Lower leg skin (tissue), 4 donors: ENCODE measurements around the gene C10orf53. TPM values are rescaled to one million over a fixed set of nuclear protein-coding genes. Genes with fewer than 3 reads are reported as not detected.

Experiments used
- DNase-seq, 2 donors: peaks; one replicate each; pipeline ENCODE4 v3.0.0-alpha.2; 2019; ENCODE audit warnings: low spot score in 2 of 2
- H3K4me3 ChIP-seq: fragments of 200-600 bp; sonication (generic); 2 replicates; pipeline ENCODE4 v1.5.1; 2017; ENCODE audit warnings: mild to moderate bottlenecking, low read depth; ENCODE audit not compliant: poor library complexity, severe bottlenecking
- POLR2A ChIP-seq, 2 donors: fragments of 450-650 bp; IDR thresholded peaks; one replicate each; pipeline ENCODE4 v1.6.1; 2016 to 2017; ENCODE audit warnings: antibody characterized with exemption in 2 of 2, mild to moderate bottlenecking in 1 of 2, moderate library complexity in 1 of 2
- WGBS, 2 donors: methylation state at CpG; one replicate each; pipeline ENCODE4 v1.1.5; 2018; 5-methylcytosine and 5-hydroxymethylcytosine counted together
- intact Hi-C: fragments of 100-400 bp; cut with DNase I; formaldehyde crosslinking; loops from one replicate; pipeline ENCODE4 v1.15.0; 2023; ENCODE audit warnings: low total_unique reads
- total RNA-seq, 4 donors: library from RNA; depleted of rRNA; stranded (reverse); fragments of >200 nt; gene quantifications; one replicate each; pipeline ENCODE4 v1.1.0, GENCODE V29; 2016
- TF ChIP-seq, protein P1 (sequence below), 3 donors: fragments of 450-650 bp; IDR thresholded peaks; one replicate each; pipeline ENCODE4 v1.5.1; 2016; ENCODE audit warnings: antibody characterized with exemption in 3 of 3, mild to moderate bottlenecking in 3 of 3, moderate library complexity in 2 of 3

C10orf53 gene
- total RNA-seq, 4 donors from 2014 or later = not detected

GRCh38 chr10:49737474-49738201 lies 58.2 kb downstream of the C10orf53 start:
- WGBS, 2 donors = 85 to 90% methylated on average over 16 to 18 of the region's 19 CpGs
- intact Hi-C loops = no loop called here
- H3K4me3 ChIP-seq = no peak overlapping the region
- peak in 1 of 2 donors; percentile 76 for DNase-seq
- TF ChIP-seq, protein P1, sequence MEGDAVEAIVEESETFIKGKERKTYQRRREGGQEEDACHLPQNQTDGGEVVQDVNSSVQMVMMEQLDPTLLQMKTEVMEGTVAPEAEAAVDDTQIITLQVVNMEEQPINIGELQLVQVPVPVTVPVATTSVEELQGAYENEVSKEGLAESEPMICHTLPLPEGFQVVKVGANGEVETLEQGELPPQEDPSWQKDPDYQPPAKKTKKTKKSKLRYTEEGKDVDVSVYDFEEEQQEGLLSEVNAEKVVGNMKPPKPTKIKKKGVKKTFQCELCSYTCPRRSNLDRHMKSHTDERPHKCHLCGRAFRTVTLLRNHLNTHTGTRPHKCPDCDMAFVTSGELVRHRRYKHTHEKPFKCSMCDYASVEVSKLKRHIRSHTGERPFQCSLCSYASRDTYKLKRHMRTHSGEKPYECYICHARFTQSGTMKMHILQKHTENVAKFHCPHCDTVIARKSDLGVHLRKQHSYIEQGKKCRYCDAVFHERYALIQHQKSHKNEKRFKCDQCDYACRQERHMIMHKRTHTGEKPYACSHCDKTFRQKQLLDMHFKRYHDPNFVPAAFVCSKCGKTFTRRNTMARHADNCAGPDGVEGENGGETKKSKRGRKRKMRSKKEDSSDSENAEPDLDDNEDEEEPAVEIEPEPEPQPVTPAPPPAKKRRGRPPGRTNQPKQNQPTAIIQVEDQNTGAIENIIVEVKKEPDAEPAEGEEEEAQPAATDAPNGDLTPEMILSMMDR (IDR thresholded peaks at IDR 0.05) = no peak
- TF ChIP-seq POLR2A (IDR thresholded peaks at IDR 0.05) = no peak

DNA sequence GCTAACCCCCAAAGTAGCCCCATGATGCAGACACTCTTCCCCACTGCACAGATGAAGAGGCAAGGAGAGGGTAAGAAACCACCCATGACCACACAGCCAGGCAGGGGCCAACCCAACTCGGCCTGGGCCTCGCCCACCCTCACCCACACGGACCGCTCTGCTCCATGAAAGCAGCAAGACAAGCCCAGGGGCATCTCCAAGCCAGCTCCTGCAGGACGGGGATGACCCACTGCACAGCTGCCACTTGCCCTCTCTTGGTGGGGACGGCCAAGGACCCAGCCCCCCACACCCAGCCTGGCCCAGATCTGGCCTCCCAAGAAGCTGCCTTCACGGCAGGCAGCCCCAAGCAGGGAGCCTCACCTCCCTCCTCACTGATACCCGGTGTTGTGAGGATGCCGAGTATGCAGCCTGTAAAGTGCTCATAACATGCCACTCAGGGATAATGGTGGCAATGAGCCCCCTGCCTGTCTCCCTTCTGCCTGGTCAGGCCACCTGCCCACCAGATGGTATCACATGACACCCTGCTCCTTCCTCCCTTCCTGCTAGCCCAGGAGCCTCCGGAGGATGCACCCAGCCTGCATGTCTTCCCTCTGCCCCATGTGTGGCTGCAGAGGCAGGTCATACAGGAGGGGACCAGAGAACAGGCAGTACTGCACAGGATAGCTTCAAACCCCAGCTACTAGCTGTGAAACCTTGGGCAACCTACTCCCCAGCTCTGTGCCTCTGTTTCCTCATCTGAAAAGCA lies 59.3 kb downstream of the C10orf53 start:
- DNase-seq = no peak
- no peak overlapping the region for H3K4me3 ChIP-seq
- WGBS, 2 donors = 57 to 73% methylated on average over 9 to 10 of the region's 10 CpGs
- TF ChIP-seq POLR2A (IDR thresholded peaks at IDR 0.05) = no peak
- TF ChIP-seq, protein P1 (IDR thresholded peaks at IDR 0.05) = no peak
- intact Hi-C loops = no loop called here

DNA sequence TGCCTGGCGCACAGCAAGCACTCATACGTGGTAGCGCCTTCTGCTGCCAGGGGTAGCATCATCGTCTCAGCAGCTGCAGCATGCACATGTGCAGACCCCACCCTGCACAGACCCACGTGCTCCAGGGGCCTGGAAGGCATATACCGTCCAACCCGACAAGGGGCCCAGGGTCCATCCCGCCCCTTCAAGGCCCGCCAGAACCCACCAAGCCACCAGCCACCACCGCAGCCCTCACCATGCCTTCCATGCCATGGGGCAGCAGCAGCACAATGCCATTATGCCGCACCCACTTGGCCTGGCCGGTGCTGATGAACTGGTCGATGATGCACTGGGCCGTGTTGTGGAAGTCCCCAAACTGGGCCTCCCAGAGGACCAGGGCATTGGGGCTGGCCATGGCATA lies 60.0 kb downstream of the C10orf53 start:
- no peak overlapping the region for H3K4me3 ChIP-seq
- intact Hi-C loops = no loop called here
- WGBS, 2 donors = 49 to 77% methylated on average over 9 to 13 of the region's 14 CpGs
- DNase-seq = peak in 1 of 2 donors; percentile 74
- TF ChIP-seq, protein P1 (IDR thresholded peaks at IDR 0.05) = no peak
- TF ChIP-seq POLR2A (IDR thresholded peaks at IDR 0.05) = no peak

DNA sequence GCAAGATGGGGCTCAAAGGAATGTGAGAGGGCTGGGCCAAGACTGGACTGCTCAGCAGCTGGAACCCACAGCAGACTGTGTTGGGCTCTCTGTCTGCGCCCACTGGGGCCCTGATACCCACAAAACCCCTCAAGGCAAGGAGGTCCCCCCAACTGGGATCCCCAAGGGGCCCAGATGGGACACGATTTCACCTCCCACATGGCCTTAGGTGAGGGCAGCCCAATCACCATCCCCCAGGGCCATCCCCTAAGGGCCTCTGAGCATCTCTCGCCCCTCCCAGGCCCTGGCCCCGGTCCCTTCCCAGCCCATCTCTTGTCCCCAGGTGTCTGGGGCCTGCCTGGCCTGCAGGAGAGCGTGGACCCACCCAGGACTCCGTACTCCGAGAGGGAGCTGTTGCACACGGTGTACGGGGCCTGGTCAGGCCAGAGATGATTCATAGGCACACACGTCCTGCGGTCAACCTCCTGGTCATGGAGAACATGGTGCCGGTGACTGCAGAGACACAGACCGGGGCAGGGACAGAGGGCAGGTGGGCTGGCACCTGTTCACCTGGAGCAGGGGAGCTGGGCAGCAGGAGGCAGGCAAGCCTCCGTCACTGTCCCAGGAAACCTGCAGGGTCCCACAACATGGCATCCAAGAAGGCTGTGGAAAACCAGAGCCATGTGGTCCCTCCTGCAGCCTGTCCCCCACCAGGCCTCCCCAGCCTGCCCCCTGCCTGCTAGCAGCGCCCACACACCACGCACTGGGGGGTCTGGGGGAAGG lies 61.1 kb downstream of the C10orf53 start:
- whole genome bisulfite sequencing, 2 donors = 84 to 88% methylated on average over 13 to 14 of the region's 16 CpGs
- peak in 1 of 2 donors; percentile 76 for DNase-seq
- TF ChIP-seq POLR2A (IDR thresholded peaks at IDR 0.05) = no peak
- TF ChIP-seq, protein P1 (IDR thresholded peaks at IDR 0.05) = no peak

DNA sequence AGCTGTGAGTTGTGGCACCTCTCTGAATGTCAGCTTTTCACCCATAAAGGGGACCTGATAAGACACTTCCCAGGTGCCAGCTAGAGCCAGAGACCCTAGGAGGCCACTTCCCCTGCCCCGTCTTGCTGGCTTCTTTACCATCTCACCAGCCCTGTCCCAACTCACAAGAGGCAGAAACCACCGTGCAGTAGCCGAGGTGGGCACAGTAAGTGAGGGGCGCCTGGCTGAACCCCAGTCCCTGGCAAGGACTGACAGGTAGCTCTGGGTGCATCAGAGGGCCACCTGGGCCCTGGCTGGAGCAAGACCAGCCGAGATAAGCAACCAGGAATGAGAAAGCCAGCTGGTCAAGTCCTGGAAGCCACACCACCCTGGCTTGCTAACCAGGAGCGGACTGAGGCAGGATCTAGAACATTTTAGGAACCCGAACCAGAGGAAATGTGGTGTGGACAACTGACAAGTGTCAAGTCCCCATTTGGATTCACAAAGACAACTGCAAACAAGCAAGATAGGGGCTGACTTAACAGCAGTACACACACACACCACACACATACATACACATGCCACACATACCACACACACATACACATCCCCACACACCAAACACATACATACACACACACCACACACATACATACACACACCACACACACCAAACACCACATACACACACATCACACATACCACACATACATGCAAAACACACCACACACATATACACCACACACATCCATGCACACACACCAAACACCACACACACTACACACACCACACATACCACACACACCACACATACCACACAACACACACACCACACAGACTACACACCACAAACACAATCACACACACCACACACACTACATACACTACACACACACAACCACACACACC lies 61.9 kb downstream of the C10orf53 start:
- 65 to 70% methylated on average over 7 of the region's 7 CpGs for WGBS, 2 donors
- no peak for TF ChIP-seq POLR2A (IDR thresholded peaks at IDR 0.05)
- TF ChIP-seq, protein P1 (IDR thresholded peaks at IDR 0.05) = no peak
- no peak overlapping the region for H3K4me3 ChIP-seq
- intact Hi-C loops = no loop called here
- DNase-seq = peak in 1 of 2 donors; percentile 68

More for the DNA sequence above, 61.1 kb downstream of the C10orf53 start:
- intact Hi-C loops = no loop called here
- no peak overlapping the region for H3K4me3 ChIP-seq
